Chondrocyte (in vitro differentiated cells): ENCODE measurements around the gene KRT72. TPM values are rescaled to one million over a fixed set of nuclear protein-coding genes. Genes with fewer than 3 reads are reported as not detected.

Experiments used
- DNase-seq: peaks from one replicate; pipeline ENCODE4 v3.0.0; 2021; ENCODE audit warnings: mixed read lengths, low spot score
- H3K27ac Mint-ChIP-seq: one replicate; pipeline ENCODE4 v1.8.0; 2021; ENCODE audit warnings: mild to moderate bottlenecking, moderate library complexity, mixed read lengths; ENCODE audit not compliant: unreplicated experiment
- H3K27me3 Mint-ChIP-seq: 2 replicates; pipeline ENCODE4 v1.8.0; 2021; ENCODE audit warnings: low read depth, mixed read lengths
- H3K36me3 Mint-ChIP-seq: 2 replicates; pipeline ENCODE4 v1.8.0; 2021; ENCODE audit warnings: low read depth, mixed read lengths
- H3K4me1 Mint-ChIP-seq: 2 replicates; pipeline ENCODE4 v1.8.0; 2021; ENCODE audit warnings: low read depth, mild to moderate bottlenecking, mixed read lengths
- H3K4me3 Mint-ChIP-seq: one replicate; pipeline ENCODE4 v1.8.0; 2021; ENCODE audit warnings: mild to moderate bottlenecking, moderate library complexity, mixed read lengths; ENCODE audit not compliant: unreplicated experiment
- H3K9me3 Mint-ChIP-seq: 2 replicates; pipeline ENCODE4 v1.8.0; 2021; ENCODE audit warnings: low read depth, mixed read lengths
- CTCF ChIP-seq: fragments of 200-600 bp; sonication (generic); IDR thresholded peaks from 2 replicates; pipeline ENCODE4 v1.5.0; 2021; ENCODE audit warnings: antibody characterized with exemption, mild to moderate bottlenecking, moderate library complexity
- total RNA-seq: library from RNA; stranded (reverse); gene quantifications from 3 replicates; pipeline ENCODE4 v1.2.1, GENCODE V29; 2021

KRT72 gene
- total RNA-seq, 1 donor from 2014 or later, result not detected

GRCh38 chr12:52612431-52613383 is 11.4 kb upstream of the KRT72 start:
- Mint-ChIP-seq H3K4me3 (no peak overlapping the region), H3K9me3 (no peaks in the 10 kb centered on the region), H3K4me1 (no peaks in the 10 kb centered on the region), H3K27me3 (peaks cover 85% of the 10 kb centered on the region), H3K36me3 (no peaks in the 10 kb centered on the region), H3K27ac (no peak overlapping the region)
- no peak for DNase-seq
- no peak for TF ChIP-seq CTCF

GRCh38 chr12:52611080-52611468 is 9.8 kb upstream of the KRT72 start:
- Mint-ChIP-seq H3K27ac (no peak overlapping the region), H3K4me3 (no peak overlapping the region), H3K9me3 (no peaks in the 10 kb centered on the region), H3K27me3 (peaks cover 79% of the 10 kb centered on the region), H3K4me1 (no peaks in the 10 kb centered on the region), H3K36me3 (no peaks in the 10 kb centered on the region)
- DNase-seq, result no peak
- no peak for TF ChIP-seq CTCF

DNA sequence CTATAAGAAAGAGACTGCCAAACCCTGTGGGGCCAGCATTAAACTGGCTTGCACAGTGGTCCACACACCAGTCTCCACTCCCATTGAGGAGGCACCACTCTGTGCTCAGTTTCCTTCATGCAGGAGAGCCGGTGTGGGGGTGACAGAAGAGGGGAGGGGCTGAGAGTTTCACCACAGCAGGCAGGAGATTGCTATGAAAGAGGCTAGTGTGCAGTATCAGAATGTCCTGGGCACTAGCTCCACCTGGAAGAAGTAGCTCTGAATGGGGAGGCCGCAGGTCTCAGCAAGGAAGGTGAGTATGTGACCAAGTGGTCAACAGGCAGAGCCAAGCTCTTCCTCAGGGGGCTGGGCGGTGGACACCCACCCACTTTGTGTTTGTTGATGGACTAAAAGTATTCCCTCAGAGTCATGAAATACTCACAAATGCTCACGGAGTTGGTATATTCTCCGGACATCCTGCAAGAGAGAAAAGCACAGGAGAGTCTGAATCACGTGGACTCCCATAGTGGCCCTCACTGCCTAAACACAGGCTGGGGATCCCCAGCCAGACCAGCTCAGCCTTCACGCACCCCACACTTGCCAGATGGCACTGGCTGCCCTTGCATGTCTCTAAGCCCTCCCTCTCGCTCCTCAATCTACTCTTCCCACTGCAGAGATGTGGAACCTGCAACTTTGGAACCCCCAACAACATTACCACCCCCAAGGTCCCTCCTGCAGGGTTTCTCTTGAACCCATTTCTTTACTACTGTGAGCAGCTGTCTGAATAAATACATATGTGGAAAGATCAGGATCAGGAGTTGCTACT is 7.8 kb upstream of the KRT72 start:
- no peak for TF ChIP-seq CTCF
- DNase-seq, result no peak
- no peaks in the 10 kb centered on the region for H3K9me3 Mint-ChIP-seq
- no peak overlapping the region for H3K4me3 Mint-ChIP-seq
- no peaks in the 10 kb centered on the region for H3K4me1 Mint-ChIP-seq
- H3K27ac Mint-ChIP-seq, result no peak overlapping the region
- H3K36me3 Mint-ChIP-seq, result no peaks in the 10 kb centered on the region
- peaks cover 72% of the 10 kb centered on the region for H3K27me3 Mint-ChIP-seq

GRCh38 chr12:52608161-52608560 is 6.9 kb upstream of the KRT72 start:
- Mint-ChIP-seq H3K27me3 (peaks cover 73% of the 10 kb centered on the region), H3K9me3 (no peaks in the 10 kb centered on the region), H3K36me3 (no peaks in the 10 kb centered on the region), H3K27ac (no peak overlapping the region), H3K4me3 (no peak overlapping the region), H3K4me1 (no peaks in the 10 kb centered on the region)
- no peak for TF ChIP-seq CTCF
- no peak for DNase-seq

DNA sequence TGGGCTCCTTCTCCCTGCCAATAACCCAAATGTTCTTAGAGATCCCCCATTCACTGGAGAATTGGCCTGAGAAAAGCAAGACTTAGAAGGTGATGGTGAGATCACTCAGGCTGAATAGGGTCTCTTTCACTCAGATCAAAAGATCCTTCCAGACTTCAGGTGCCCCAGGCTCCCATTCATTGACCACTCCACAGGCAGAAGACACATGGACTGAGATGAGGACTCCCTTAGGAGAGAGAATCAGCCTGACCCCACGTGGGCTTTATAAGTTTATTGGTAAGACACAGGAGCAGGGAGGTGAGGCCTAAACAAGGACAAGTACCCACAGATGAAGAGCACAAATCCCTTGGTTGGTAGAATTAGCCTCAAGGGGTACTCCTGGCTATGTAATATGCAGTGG is 6.1 kb upstream of the KRT72 start:
- Mint-ChIP-seq H3K27ac (no peak overlapping the region), H3K27me3 (peaks cover 70% of the 10 kb centered on the region), H3K4me3 (no peak overlapping the region), H3K9me3 (no peaks in the 10 kb centered on the region), H3K4me1 (no peaks in the 10 kb centered on the region), H3K36me3 (no peaks in the 10 kb centered on the region)
- TF ChIP-seq CTCF, result no peak
- DNase-seq, result no peak
